NCI-H748 (cell line): Measurements from ENCODE around the gene ICE2.
A peak's percentile ranks its signal among the peaks of the same experiment; 100 is the strongest.

Experiments used
- DNase-seq: peaks from one replicate; lab custom pipeline; 2025; ENCODE audit not compliant: unreplicated experiment; lab: John Stamatoyannopoulos, UW

ICE2 gene

DNA sequence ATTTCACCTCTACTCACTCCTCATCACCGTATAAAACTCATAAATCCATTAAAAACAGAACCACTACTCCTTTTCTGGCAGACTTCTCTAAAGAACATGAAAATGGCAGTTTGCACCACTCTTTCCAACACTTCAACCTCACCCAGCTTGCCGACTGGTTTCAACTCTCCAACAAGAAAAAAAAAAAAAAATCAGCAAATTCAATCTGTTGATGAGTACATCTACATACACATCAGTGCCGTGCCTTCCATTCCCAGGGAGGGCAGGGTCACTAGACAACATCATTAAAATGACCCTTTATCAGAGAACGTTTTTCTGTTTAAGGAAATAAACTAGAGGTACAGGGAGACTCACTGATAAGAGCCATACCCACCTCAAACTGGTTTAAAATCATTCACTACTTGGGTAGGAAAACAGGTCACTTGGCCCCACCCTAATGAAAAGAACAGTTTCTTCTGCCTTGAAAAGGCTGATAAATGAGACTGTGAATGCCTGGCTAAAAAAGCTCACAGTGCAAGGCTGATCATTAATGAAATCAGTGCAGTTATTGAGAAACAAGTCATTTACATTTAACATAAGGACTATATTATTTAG is 87.1 kb downstream of the ICE2 start:
- no peak for DNase-seq

DNA sequence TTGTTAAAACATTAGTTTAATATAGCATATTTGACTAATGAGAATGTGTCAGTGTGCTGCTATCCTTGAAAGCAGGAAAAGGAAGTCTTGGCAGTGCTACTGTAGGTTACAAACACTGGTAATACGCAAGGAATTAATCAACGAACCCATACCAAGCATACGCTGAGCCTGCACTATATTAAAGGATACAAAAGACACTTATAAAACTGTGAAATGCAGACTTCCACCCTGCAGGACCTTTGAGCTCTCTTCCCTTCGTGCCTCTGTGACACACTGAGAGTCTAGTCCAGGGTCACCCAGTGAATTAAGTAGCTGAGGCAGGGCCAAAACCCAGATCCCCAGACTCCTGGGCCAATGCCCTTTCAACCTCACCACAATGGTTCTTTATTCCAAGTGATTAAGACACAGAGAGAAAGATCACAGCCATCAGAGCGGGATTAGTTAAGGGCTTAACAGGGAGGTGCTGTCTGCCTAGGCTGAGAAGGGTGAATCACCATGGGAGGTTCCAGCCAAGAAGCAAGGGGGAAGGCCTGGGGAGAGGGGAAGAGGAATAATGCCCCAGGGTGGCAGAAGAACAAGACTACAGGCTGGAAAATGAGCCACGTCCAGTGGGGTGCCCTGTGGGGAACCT is 88.0 kb downstream of the ICE2 start:
- DNase-seq = no peak

DNA sequence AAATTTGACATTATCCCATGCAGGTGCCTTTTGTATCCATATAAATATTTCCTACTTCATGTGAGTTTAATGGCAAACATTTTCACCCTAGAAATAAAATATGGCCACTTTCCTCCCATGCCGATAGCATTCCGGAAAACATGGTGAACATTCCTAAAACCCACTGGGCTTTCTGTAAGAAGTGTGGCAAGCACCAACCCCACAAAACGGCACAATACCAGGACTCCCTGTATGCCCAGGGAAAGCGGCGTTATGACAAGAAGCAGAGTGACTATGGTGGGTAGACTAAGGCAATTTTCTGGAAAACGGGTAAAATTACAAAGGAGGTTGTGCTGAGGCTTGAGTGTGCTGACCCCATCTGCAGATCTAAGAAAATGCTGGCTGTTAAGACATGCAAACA is 88.7 kb downstream of the ICE2 start:
- no peak for DNase-seq

DNA sequence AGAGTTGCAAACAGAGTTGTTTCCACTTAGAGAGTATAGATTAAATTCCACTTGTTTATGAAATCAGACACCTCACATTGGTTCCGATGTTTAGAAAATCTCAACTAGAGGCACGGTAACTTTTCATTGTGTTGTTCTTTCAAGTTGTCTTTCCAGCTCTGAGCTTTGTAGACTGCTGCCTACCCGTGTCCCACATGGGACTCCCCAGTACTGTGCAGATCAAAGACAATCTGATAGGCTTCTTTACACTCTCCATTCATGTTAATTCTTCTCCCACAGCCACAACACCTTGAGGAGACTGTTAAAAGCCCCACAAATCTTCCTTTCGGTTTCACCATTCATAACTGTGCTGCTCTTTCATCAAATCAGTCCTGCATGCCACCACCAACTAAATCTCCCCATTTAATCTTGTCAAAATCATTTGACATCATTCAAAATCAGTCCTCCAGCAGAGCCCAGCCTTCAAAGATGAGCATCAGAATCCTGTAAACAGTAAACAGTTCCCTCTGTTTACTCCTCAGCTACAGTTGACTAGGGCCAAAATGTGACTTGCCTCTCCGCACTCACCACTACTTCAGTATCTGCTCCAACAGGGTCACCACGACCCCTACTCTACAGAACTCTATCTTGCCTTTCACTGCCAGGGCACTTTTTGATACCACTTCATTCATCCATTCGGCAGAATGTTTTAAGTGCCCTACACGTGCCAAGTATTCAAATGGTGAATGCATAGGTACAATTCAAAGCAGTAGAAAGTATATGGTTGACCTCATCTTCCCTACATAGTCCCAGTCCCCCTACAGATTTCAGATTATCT is 89.5 kb downstream of the ICE2 start:
- DNase-seq = no peak

DNA sequence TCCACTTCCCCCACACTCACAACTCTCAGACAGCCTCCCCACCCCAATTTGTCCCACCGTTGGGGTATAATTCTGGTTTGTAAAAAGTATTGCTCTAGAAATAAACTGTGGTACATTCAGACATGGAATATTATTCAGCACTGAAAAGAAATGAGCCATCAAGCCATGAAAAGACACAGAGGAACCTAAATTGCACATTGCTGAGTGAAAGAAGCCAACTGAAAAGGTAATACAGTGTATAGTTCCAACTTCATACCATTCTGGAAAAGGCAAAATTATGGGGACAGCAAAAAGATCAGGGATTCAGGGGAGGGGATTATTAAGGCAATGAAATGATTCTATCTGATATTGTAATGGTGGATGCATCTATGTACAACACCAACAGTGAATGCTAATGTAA is 91.6 kb downstream of the ICE2 start:
- DNase-seq = no peak

DNA sequence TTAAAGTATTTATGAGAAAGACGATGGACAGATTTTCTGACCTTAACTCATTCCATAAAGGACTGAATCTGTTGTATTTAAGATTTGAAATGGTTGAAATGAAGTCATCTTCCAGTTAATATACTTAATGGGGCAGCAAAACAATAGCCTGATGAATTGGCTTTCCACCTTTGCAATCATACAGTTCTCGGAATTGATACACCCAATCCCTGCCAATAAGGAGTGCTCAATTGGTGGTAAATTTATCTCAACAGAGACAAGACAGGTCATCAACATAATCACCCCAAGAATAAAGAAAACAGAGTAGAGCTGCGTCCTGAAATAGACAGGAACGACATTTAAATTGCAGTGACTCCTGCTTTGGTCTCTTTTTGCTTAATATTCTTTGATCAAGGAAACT is 92.3 kb downstream of the ICE2 start:
- DNase-seq = no peak

DNA sequence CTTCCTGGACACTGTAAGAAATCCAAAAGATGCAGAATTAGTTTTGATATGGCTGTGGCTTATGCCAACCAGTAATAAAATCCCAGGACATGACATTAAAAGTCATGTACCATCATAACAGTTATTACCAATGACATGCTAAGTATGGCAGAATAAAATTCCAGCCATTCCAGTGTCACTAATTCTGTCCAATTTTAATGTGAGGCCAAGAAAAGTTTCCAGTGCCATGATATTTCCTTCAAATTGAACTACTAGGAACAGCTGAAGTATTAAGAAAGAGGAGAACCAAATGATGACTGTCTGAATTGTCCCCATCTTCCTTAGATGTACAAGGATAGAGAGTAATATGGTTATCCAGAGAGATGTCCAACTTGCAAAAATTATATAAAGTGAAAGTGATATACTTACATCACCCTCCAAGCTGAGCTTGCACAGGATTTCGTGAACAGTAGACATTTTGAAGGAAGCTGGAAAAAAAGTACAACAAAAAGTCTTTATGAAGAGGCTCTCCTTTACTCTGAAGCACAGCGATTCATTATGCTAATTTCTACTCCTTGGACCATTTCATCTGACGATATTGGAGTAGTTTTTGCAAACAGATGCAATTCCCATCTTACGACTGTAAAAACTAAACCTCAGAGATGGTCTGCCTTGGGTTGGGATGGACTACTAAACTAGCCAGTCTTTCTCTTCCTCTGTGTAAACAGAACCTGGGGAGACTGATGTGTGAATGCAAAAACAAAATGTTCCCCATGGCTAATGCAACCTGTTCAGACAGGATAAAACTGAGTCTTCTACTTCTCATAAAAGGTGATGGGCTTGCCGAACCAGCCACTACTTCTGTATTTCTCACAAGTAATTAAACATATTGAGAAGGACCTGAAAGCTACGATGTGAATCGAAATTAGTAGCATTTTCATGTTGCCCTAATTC is 93.1 kb downstream of the ICE2 start:
- no peak for DNase-seq

DNA sequence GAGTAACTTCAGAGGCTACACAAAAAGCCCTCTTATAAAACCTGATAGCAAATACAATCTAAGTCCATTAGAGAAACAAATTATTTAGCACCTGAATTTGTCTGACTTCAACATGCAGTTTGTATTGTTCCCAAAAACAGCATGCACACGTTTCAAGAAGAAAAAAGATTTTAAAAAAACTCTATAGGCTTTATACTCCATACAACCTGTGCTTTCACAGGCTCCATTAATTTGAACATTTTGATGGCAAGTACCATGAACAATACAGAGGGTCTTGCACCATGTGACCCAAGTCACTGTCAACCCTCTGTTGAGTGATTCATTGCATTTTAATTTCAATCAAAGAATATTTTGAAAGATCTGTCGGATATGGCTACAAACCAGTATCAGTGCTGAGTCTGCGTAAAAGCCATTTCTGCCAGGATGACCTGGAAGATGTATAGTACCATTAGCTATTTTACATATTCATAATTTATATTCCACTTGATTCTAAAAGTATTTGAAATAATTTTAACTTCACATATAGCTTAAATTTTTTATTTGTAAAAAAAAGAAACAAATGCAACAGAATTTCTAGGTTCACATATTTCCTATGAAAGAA is 94.3 kb downstream of the ICE2 start:
- no peak for DNase-seq

DNA sequence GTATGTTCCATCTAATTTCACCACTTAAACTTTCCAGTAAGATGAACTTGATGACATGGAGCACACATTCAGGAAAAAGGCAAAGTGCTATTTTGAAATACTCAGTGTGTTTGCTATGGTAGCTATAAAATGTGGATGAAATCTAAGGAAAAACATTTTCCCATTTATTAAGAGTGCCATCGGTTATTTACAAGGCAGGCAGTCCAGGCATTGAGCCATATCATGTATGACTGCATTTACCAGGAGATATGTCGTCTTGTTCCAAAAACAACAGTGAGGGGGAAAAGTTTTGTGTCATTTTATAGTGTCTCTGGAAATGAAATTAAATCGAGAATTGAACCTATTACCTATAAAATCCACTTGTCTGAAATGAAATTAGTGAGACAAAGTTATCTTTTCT is 94.9 kb downstream of the ICE2 start:
- no peak for DNase-seq

DNA sequence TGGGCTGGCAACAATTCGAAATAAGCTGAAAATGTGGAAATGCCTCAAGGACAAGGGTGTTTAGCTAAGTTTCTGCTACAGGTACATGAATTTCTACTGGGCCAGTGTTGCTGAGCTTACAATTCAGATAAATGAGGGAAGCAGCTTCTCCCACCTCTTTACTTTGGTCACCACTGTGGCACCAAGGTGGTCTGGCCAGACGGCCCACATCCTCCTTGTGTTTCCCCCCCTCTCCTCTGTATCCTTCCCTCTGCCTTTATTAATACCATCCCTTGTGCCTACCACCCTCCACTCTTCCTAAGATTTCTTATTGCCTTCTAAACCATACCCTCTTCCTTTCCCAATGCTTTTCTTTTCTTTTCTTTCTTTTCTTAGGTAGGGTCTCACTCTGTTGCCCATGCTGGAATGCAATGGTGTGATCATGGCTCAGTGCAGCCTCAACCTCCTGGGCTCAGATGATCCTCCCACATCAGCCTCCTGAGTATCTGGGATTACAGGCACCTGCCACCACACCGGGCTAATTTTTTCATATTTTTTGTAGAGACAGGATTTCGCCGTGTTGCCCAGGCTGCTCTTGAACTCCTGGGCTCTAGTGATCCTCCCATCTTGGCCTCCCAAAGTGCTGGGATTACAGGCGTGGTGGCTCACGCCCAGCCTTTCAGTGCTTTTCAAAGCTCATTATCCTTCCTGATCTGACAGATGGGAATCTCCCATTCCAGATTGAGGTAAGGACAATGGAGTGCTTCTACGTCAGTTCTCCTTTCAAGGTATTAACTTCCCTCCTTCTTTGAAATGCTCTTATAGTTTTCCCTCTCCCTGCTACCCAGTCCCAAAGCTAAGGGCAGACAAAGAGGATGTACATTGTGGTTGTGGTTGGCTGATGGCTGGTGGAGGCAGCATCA is 95.9 kb downstream of the ICE2 start:
- no peak for DNase-seq

DNA sequence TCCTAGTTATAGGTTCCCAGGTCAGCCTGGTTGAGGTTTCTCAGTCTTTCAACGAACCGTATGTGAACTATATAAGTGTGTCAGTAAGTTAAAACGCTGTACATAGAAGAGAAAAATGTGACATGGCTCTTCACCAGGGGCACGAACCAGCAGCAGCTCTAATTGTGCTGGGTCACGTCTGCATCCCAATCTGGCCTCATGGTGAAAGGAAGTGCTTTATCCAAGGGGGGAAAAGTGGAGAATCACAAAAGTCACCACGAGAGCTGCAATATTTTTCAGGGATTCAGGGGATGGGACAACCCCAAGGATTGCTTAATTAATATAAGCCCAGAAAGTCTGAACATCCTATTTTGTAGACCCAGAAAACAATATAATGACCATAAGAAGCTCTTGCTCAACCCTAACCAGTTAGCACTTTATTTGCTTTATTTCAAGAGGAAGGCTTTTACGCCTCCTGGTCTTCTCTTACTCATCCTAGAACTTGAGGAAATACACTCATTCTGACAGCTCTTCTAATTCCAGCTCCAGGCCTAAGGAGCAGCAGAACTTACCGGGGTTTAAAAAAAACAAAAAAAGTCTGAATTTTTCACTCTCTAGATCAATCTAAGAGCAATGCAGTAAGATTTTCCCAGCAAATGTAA is 97.7 kb downstream of the ICE2 start:
- no peak for DNase-seq

DNA sequence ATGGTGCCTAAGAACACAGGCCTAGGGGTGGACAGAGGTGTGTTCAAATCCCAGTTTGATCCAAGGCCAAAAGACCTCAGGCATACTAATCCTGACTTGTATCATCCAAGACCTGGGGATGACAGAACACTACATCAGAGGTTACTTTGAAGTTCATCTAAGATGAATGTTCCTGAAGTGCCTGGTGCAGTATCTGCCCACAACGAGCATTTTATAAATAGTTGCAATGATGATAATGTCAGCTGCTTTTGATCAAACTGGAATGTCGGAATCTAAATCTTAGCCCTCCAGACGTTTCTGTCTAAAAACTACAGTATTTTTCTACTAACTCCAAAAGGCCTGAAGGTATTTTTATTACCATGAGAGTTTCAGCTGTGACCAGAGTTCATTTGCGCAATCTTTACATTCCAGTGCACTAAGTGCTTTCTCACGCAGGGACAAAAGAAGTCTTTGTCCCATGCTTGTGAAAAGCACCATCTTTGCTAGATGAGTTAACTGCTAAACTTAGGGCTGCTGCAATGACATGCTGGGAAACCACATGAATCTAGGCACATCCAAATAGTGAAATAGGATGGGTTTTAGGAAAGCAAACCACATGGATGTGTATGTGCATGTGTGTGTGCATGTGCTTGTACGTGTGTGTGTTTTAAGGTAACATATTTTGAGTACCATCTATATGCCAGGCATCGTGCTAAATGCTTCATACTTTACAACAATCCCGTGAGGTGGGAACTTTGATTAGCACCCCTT is 99.2 kb downstream of the ICE2 start:
- DNase-seq = no peak

DNA sequence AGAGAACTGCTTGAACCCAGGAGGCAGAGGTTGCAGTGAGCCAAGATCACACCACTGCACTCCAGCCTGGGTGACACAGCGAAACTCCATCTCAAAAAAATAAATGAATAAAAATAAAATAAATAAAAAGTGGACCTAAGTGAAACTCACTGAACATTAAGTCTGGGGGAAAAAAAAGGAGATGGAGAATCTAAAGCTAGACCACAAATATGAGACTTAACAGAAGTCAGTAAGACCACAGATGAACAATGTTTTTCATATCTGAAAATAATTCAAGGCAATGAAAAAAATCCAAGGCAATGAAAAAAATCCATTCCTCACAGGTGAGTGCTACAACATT is 99.8 kb downstream of the ICE2 start:
- no peak for DNase-seq

DNA sequence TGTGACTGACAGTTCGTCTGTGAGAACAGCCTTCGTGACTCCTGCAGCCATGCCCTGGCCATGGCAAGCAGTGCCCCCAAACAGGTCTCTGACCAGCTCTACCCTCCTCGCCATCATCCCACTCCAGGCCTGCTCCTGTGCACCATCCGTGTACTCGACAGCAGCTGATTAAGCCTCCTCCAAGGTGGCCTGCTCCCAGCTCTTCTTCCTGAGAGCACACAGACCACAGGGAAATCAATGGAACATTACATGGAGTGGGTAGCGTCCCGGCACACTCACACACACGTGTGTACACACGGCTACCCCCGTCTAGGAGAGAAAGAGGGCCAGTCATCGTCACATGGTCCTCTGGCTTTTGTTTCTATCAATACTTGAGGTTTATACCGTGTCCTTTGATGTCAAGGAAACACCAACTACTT is 102.3 kb downstream of the ICE2 start:
- no peak for DNase-seq

DNA sequence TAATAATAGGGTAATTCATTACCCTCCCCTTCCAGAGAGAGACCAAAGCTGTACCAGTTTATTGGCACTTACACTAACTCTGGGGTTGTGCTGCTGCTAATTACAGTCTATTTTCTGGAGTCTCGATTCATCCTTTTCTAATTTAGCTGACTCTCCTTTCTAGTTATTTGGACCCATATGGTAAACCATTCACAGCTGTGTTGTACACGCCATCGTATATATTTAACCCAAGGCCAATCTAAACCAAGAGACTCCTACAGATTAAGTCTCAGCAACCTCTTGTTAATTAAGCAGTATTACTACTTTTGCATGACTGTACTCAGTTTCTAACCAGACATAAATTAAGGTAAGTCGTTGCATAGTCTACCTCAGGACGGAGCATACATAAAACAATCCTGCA is 103.6 kb downstream of the ICE2 start:
- no peak for DNase-seq

DNA sequence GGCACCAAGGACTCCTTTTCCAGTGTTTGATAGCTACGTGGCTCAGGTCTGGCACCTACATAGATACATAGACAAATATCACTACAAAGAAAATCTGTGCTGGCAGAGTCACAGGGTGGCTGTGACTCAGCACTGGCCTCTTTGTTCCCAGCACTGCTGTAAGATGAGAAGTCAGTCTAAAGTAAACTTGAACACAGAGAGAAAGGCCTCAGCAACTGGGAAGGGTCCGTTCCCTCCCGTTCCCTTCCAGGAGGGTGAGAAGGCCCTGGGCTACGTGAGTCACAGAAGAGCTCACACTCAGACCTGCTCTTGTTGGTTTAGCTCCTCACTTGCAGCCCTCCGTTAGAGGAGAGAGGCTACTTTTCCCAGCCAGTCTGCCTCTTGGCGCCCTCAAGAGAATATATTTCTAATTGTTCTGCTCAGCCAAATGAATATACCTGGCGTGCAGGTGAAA is 104.3 kb downstream of the ICE2 start:
- DNase-seq = peak; percentile 42

DNA sequence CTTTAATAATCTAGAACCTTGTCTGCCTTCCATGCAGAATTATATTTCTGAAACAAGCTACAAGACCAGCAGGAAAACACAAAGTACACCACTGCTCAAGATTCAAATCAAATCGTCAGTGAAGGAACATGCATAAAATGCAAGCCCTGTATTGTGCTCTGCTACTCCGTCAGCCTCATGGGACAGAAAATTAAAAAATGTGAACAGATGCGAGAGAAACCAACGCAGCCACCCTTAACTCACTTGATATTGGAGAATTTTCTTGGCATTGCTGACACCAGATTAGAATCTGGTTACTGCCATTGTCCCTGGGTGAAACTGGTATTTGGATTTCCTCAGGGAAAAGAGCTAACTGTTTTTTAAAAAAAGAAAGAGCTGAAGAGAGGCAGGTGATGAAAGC is 104.7 kb downstream of the ICE2 start:
- DNase-seq = no peak

DNA sequence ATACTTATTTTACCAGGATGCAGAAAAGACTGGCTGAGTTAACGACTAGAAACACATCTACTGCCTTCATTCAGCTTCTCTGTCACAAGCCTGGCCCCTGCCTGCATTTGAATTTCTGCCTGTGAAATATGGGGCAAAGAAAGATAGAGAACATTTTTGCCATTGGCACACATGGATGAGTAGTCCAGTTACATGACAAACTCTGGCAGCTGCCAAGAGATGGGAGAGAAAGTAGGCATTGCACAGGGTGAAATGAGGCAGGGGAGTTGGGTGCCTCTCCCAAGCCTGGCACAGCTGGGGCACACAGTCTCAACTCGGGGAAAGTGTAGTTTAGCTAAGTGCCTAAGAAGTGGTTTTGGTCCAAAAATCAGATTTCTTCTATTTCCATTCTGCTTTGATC is 105.2 kb downstream of the ICE2 start:
- DNase-seq = no peak

DNA sequence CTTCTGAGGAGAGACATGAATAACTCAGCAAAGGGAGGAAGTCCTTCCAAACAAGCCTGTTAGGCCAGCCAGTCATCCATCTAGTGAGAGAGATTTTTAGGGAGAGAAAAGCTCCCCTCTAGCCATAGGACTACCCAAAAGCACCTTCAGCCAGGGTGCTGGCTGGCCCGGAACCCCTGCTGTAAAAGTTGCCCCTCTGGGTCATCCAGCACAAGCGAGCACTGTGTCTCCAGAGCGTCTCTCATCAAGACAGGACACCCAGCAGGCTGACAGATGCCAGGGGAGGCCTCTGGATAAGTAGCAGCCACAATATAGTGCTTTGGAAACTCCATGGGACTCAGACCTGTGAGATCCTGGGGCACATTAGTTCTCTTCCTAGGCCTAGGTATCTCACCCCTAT is 105.6 kb downstream of the ICE2 start:
- DNase-seq = no peak
